ENCODE results near the gene ASMT. TPM values are rescaled to one million over a fixed set of nuclear protein-coding genes. Genes with fewer than 3 reads are reported as not detected.

The ASMT gene
- polyA plus RNA-seq, 3 donors, result 0.69 TPM; not detected in 2

- H3K27me3 ChIP-seq (ENCODE audit: control insufficient read depth in 2 of 2, insufficient read depth in 2 of 2, low read length in 2 of 2), result no peaks in the 10 kb centered on the region
- Mint-ChIP-seq H3K27ac (no peak overlapping the region), H3K9me3 (peaks cover 0 to 13% (median 9%) of the 10 kb centered on the region in 7 donors), H3K27me3 (ENCODE audit: low read depth in 3 of 3) (no peaks in the 10 kb centered on the region), H3K4me1 (peaks cover 2% of the 10 kb centered on the region), H3K36me3 (peaks cover 66 to 88% of the 10 kb centered on the region in 2 donors), H3K4me3 (no peak overlapping the region)
- DNase-seq, result no peak
- H3K36me3 ChIP-seq (replicated peaks in 1 of 2; ENCODE audit: control insufficient read depth in 1 of 2, insufficient read depth in 2 of 2, low read length in 2 of 2), result peaks cover 77 to 93% of the 10 kb centered on the region in 2 donors
- H3K4me3 ChIP-seq (replicated peaks in 1 of 3; ENCODE audit: low read depth in 2 of 3, low read length in 3 of 3), result no peak overlapping the region
- WGBS (ENCODE audit: insufficient coverage), result 98% methylated on average over 33 of the region's 36 CpGs
- H2AFZ ChIP-seq (ENCODE audit: insufficient read depth, low read depth, low read length, poor library complexity, severe bottlenecking), result no peak overlapping the region
- no peaks in the 10 kb centered on the region for H3K4me1 ChIP-seq (ENCODE audit: control insufficient read depth in 1 of 2, insufficient read depth in 2 of 2, low read length in 2 of 2)
- H3K9ac ChIP-seq (ENCODE audit: insufficient read depth, low read length, poor library complexity, severe bottlenecking), result no peak overlapping the region
- intact Hi-C loops (cut with micrococcal nuclease), result loop anchor here in 1 of 2 donors (10.0 kb wide), 1 partner anchor 205 kb away; the partner anchor contains the start of gene SLC25A6
- H4K20me1 ChIP-seq (ENCODE audit: insufficient read depth, low read length), result peaks cover 91% of the 10 kb centered on the region
- peaks cover 7 to 8% of the 10 kb centered on the region in 2 donors for H3K9me3 ChIP-seq (replicated peaks in 1 of 2; ENCODE audit: control insufficient read depth in 1 of 2, insufficient read depth in 1 of 2, low read length in 2 of 2)
- TF ChIP-seq CTCF (IDR thresholded peaks at IDR 0.05), result no peak
- H3K27ac ChIP-seq (ENCODE audit: low read depth in 1 of 2, low read length in 2 of 2), result no peak overlapping the region
- H3K4me2 ChIP-seq (replicated peaks; ENCODE audit: extremely low read depth, low read length, poor library complexity, severe bottlenecking), result no peak overlapping the region
- peaks cover 39% of the 10 kb centered on the region for H3K79me2 ChIP-seq (ENCODE audit: insufficient read depth, low read length)
Measured at GRCh38 chrX:1599791-1600405, 15.0 kb upstream of the ASMT start.

GRCh38 chrX:1600406-1601050 is 14.3 kb upstream of the ASMT start:
- Mint-ChIP-seq H3K4me3 (no peak overlapping the region), H3K36me3 (peaks cover 60 to 88% of the 10 kb centered on the region in 2 donors), H3K27me3 (ENCODE audit: low read depth in 3 of 3) (no peaks in the 10 kb centered on the region), H3K4me1 (no peaks in the 10 kb centered on the region), H3K9me3 (peaks cover 0 to 13% (median 9%) of the 10 kb centered on the region in 7 donors), H3K27ac (no peak overlapping the region)
- 98% methylated on average over 52 of the region's 52 CpGs for WGBS (ENCODE audit: insufficient coverage)
- H3K27ac ChIP-seq (ENCODE audit: low read depth in 1 of 2, low read length in 2 of 2), result no peak overlapping the region
- TF ChIP-seq CTCF (IDR thresholded peaks at IDR 0.05), result no peak
- H3K79me2 ChIP-seq (ENCODE audit: insufficient read depth, low read length), result peaks cover 32% of the 10 kb centered on the region
- intact Hi-C loops (cut with micrococcal nuclease), result no loop called here
- no peak overlapping the region for H3K4me3 ChIP-seq (replicated peaks in 1 of 3; ENCODE audit: low read depth in 2 of 3, low read length in 3 of 3)
- H3K4me2 ChIP-seq (replicated peaks; ENCODE audit: extremely low read depth, low read length, poor library complexity, severe bottlenecking), result no peak overlapping the region
- H3K27me3 ChIP-seq (ENCODE audit: control insufficient read depth in 2 of 2, insufficient read depth in 2 of 2, low read length in 2 of 2), result no peaks in the 10 kb centered on the region
- DNase-seq, result no peak
- no peak overlapping the region for H2AFZ ChIP-seq (ENCODE audit: insufficient read depth, low read depth, low read length, poor library complexity, severe bottlenecking)
- peaks cover 7 to 8% of the 10 kb centered on the region in 2 donors for H3K9me3 ChIP-seq (replicated peaks in 1 of 2; ENCODE audit: control insufficient read depth in 1 of 2, insufficient read depth in 1 of 2, low read length in 2 of 2)
- no peaks in the 10 kb centered on the region for H3K4me1 ChIP-seq (ENCODE audit: control insufficient read depth in 1 of 2, insufficient read depth in 2 of 2, low read length in 2 of 2)
- peaks cover 71 to 86% of the 10 kb centered on the region in 2 donors for H3K36me3 ChIP-seq (replicated peaks in 1 of 2; ENCODE audit: control insufficient read depth in 1 of 2, insufficient read depth in 2 of 2, low read length in 2 of 2)
- H4K20me1 ChIP-seq (ENCODE audit: insufficient read depth, low read length), result peaks cover 85% of the 10 kb centered on the region
- H3K9ac ChIP-seq (ENCODE audit: insufficient read depth, low read length, poor library complexity, severe bottlenecking), result no peak overlapping the region
